ENCODE measurements around the gene BMP3. TPM values are rescaled to one million over a fixed set of nuclear protein-coding genes. Genes with fewer than 3 reads are reported as not detected.
A peak's percentile ranks its signal among the peaks of the same experiment; 100 is the strongest.

BMP3 gene
- total RNA-seq, 2 experiments from 2014 or later = not detected

GRCh38 chr4:81058621-81059020 lies 28.1 kb downstream of the BMP3 start:
- POLR2A ChIA-PET = no interaction called here

GRCh38 chr4:81060587-81061343 lies 30.3 kb downstream of the BMP3 start:
- no peak for DNase-seq
- peaks cover 13% of the 10 kb centered on the region for H3K27me3 Mint-ChIP-seq
- ChIA-PET POLR2A (no interaction called here), CTCF (no interaction called here)
- H3K9me3 Mint-ChIP-seq = no peaks in the 10 kb centered on the region
- no peak overlapping the region for H3K27ac Mint-ChIP-seq
- no peaks in the 10 kb centered on the region for H3K4me1 Mint-ChIP-seq
- no peak overlapping the region for H3K4me3 Mint-ChIP-seq
- H3K36me3 Mint-ChIP-seq (ENCODE audit: low read depth) = no peaks in the 10 kb centered on the region

More at GRCh38 chr4:81058621-81059020, 28.1 kb downstream of the BMP3 start:
- Mint-ChIP-seq H3K27me3 (peaks cover 18% of the 10 kb centered on the region), H3K27ac (no peak overlapping the region), H3K4me1 (no peaks in the 10 kb centered on the region), H3K9me3 (no peaks in the 10 kb centered on the region), H3K4me3 (no peak overlapping the region), H3K36me3 (ENCODE audit: low read depth) (no peaks in the 10 kb centered on the region)
- no peak for DNase-seq
- CTCF ChIA-PET = no interaction called here

DNA sequence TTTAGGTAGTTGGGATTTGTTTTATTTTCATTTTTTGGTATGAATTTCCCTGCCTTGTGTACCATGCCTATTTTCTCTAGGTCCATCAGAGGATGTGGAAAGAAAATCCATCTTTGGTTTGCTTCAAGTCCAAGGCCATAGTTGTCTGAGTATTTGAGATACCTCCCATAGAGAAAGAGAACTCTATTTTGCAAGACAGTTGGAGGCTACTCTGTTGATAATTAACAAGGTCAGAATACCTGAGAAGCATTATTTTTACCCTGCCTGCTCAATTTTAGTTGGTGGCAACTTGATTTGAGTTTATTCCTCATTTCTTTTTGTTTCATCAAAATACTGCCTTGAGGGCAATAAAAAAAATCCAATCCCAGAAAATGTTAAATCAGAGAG lies 30.8 kb downstream of the BMP3 start:
- no peaks in the 10 kb centered on the region for H3K4me1 Mint-ChIP-seq
- no peak for DNase-seq
- ChIA-PET CTCF (no interaction called here), POLR2A (no interaction called here)
- no peak overlapping the region for H3K4me3 Mint-ChIP-seq
- H3K9me3 Mint-ChIP-seq = no peaks in the 10 kb centered on the region
- peaks cover 13% of the 10 kb centered on the region for H3K27me3 Mint-ChIP-seq
- no peaks in the 10 kb centered on the region for H3K36me3 Mint-ChIP-seq (ENCODE audit: low read depth)
- no peak overlapping the region for H3K27ac Mint-ChIP-seq

DNA sequence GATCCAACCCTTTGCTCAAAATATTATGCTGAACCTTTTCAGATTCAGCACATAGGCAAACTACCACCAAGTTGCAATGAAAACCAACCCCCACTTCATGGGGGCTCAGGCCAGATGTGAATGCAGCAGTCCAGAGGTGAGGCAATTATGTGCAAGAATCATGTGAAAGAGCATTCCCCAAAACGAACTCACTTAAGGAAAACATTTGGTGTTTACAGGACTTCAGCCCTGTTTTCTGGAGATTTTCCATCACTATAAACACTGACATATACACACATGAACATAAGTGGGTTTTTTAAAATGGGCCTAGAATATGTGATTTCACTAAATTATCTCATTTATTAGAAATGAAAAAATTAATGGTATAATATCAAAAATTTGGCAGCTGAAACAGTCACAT lies 31.5 kb downstream of the BMP3 start:
- peaks cover 13% of the 10 kb centered on the region for H3K27me3 Mint-ChIP-seq
- no peaks in the 10 kb centered on the region for H3K36me3 Mint-ChIP-seq (ENCODE audit: low read depth)
- ChIA-PET POLR2A (no interaction called here), CTCF (no interaction called here)
- H3K4me3 Mint-ChIP-seq = no peak overlapping the region
- no peak overlapping the region for H3K27ac Mint-ChIP-seq
- DNase-seq = no peak
- H3K4me1 Mint-ChIP-seq = no peaks in the 10 kb centered on the region
- H3K9me3 Mint-ChIP-seq = no peaks in the 10 kb centered on the region

- Mint-ChIP-seq H3K9me3 (no peaks in the 10 kb centered on the region), H3K4me1 (no peaks in the 10 kb centered on the region), H3K4me3 (no peak overlapping the region), H3K36me3 (ENCODE audit: low read depth) (no peaks in the 10 kb centered on the region), H3K27ac (no peak overlapping the region), H3K27me3 (peaks cover 11% of the 10 kb centered on the region)
- ChIA-PET CTCF (no interaction called here), POLR2A (no interaction called here)
- DNase-seq = no peak
Observed at GRCh38 chr4:81065446-81065845, 34.9 kb downstream of the BMP3 start.

GRCh38 chr4:81069706-81070331 lies 39.3 kb downstream of the BMP3 start:
- Mint-ChIP-seq H3K9me3 (no peaks in the 10 kb centered on the region), H3K36me3 (ENCODE audit: low read depth) (no peaks in the 10 kb centered on the region), H3K4me3 (no peak overlapping the region), H3K27ac (no peak overlapping the region), H3K4me1 (no peaks in the 10 kb centered on the region), H3K27me3 (peaks cover 16% of the 10 kb centered on the region)
- CTCF ChIA-PET = interaction anchor here (1.0 to 1.2 kb wide), 3 partner anchors 15 to 282 kb away, joined by 3 to 4 read pairs (median 3); partner anchors contain the start of gene BMP3
- POLR2A ChIA-PET = no interaction called here
- DNase-seq = peak; percentile 75

DNA sequence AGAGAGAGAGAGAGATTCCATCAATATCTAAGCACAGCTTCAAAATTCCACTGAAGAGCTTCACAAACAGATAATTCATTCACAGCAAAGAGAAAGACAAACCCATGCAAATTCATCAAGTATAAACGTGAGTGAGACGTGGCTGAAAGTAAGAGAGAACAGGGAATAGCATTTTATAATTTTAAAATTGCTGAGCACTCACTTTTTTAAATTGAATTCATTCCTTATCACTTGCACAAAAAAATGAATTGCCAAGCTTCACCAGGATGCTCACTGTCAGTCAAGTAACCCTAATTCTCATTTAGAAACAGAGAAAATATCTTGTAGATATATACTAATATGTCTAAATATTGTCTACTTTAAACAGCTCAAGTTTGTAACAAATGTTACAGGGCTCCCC lies 40.5 kb downstream of the BMP3 start:
- H3K27ac Mint-ChIP-seq = no peak overlapping the region
- H3K27me3 Mint-ChIP-seq = peaks cover 12% of the 10 kb centered on the region
- H3K4me3 Mint-ChIP-seq = no peak overlapping the region
- H3K9me3 Mint-ChIP-seq = no peaks in the 10 kb centered on the region
- no peak for DNase-seq
- ChIA-PET CTCF (interaction anchor here (0.8 to 1.2 kb wide), 2 partner anchors 42 to 281 kb away, joined by 3 to 4 read pairs; no protein-coding TSS in a partner anchor), POLR2A (no interaction called here)
- no peaks in the 10 kb centered on the region for H3K4me1 Mint-ChIP-seq
- H3K36me3 Mint-ChIP-seq (ENCODE audit: low read depth) = no peaks in the 10 kb centered on the region

- Mint-ChIP-seq H3K27ac (no peak overlapping the region), H3K4me3 (no peak overlapping the region), H3K27me3 (peaks cover 4% of the 10 kb centered on the region), H3K36me3 (ENCODE audit: low read depth) (no peaks in the 10 kb centered on the region), H3K9me3 (no peaks in the 10 kb centered on the region), H3K4me1 (no peaks in the 10 kb centered on the region)
- ChIA-PET CTCF (no interaction called here), POLR2A (no interaction called here)
- no peak for DNase-seq
Observed at GRCh38 chr4:81081156-81081555, 50.6 kb downstream of the BMP3 start.

GRCh38 chr4:81084029-81084428 lies 53.5 kb downstream of the BMP3 start:
- POLR2A ChIA-PET = no interaction called here
- no peak for DNase-seq
- Mint-ChIP-seq H3K27me3 (peaks cover 2% of the 10 kb centered on the region), H3K4me1 (no peaks in the 10 kb centered on the region), H3K4me3 (no peak overlapping the region), H3K9me3 (no peaks in the 10 kb centered on the region), H3K36me3 (ENCODE audit: low read depth) (no peaks in the 10 kb centered on the region), H3K27ac (no peak overlapping the region)
- CTCF ChIA-PET = interaction anchor here (1.9 kb wide), 1 partner anchor 14 kb away, joined by 4 read pairs; no protein-coding TSS in a partner anchor

GRCh38 chr4:81084634-81085033 lies 54.1 kb downstream of the BMP3 start:
- Mint-ChIP-seq H3K36me3 (ENCODE audit: low read depth) (no peaks in the 10 kb centered on the region), H3K4me3 (no peak overlapping the region), H3K27ac (no peak overlapping the region), H3K4me1 (no peaks in the 10 kb centered on the region), H3K9me3 (no peaks in the 10 kb centered on the region), H3K27me3 (peaks cover 2% of the 10 kb centered on the region)
- ChIA-PET CTCF (interaction anchor here (1.9 kb wide), 1 partner anchor 15 kb away, joined by 4 read pairs; no protein-coding TSS in a partner anchor), POLR2A (no interaction called here)
- DNase-seq = no peak

DNA sequence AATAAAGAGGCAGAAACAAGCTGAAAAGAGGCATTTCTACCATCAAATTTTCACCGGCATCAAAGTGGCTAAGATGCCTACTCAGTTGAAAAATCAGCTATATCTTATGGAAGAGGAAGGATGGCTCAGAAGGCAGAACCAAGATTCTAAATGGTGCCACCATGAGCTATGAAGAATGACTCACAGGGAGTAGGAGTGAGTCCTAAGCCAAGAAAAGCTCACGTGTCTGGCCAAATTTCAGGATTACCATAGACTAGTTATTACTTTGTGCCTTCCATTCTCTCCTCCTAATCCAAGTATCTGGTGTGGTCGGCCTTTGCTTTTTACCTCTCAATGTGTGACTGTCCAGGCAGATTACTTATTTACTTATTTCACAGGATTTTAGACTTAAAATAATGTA lies 54.8 kb downstream of the BMP3 start:
- ChIA-PET CTCF (interaction anchor here (1.9 kb wide), 1 partner anchor 15 kb away, joined by 4 read pairs; no protein-coding TSS in a partner anchor), POLR2A (no interaction called here)
- no peak overlapping the region for H3K4me3 Mint-ChIP-seq
- H3K4me1 Mint-ChIP-seq = no peaks in the 10 kb centered on the region
- DNase-seq = no peak
- H3K27me3 Mint-ChIP-seq = peaks cover 2% of the 10 kb centered on the region
- H3K36me3 Mint-ChIP-seq (ENCODE audit: low read depth) = no peaks in the 10 kb centered on the region
- no peak overlapping the region for H3K27ac Mint-ChIP-seq
- no peaks in the 10 kb centered on the region for H3K9me3 Mint-ChIP-seq

- Mint-ChIP-seq H3K36me3 (ENCODE audit: low read depth) (no peaks in the 10 kb centered on the region), H3K27ac (no peak overlapping the region), H3K4me1 (no peaks in the 10 kb centered on the region), H3K27me3 (peaks cover 2% of the 10 kb centered on the region), H3K4me3 (no peak overlapping the region), H3K9me3 (no peaks in the 10 kb centered on the region)
- ChIA-PET CTCF (interaction anchor here (0.6 kb wide), 1 partner anchor 12 kb away, joined by 3 read pairs; no protein-coding TSS in a partner anchor), POLR2A (no interaction called here)
- DNase-seq = no peak
Observed at GRCh38 chr4:81085979-81086378, 55.5 kb downstream of the BMP3 start.

- Mint-ChIP-seq H3K27me3 (no peaks in the 10 kb centered on the region), H3K36me3 (ENCODE audit: low read depth) (no peaks in the 10 kb centered on the region), H3K27ac (no peak overlapping the region), H3K4me1 (no peaks in the 10 kb centered on the region), H3K9me3 (no peaks in the 10 kb centered on the region), H3K4me3 (no peak overlapping the region)
- POLR2A ChIA-PET = no interaction called here
- CTCF ChIA-PET = interaction anchor here (0.6 kb wide), 1 partner anchor 528 kb away, joined by 4 read pairs; no protein-coding TSS in a partner anchor
- DNase-seq = no peak
Observed at GRCh38 chr4:81093720-81094401, 63.4 kb downstream of the BMP3 start.

Data from activated CD4-positive, alpha-beta T cell treated with anti-CD3 and anti-CD28 coated beads, Interleukin-2, amount 10 ng/mL, durations not matched to agents 7 days and 5 days (primary cell).